HFFc6 (cell line): Measurements from ENCODE around the gene F13A1. TPM values are rescaled to one million over a fixed set of nuclear protein-coding genes. Genes with fewer than 3 reads are reported as not detected.

ENCODE experiments used
- DNase-seq: peaks from one replicate; pipeline ENCODE4 v3.0.0-alpha.2; 2018
- H3K27ac Mint-ChIP-seq: 2 replicates; pipeline ENCODE4 v1.8.0; 2020; ENCODE audit warnings: mild to moderate bottlenecking, mixed read lengths
- H3K27me3 Mint-ChIP-seq: 2 replicates; pipeline ENCODE4 v1.8.0; 2021; ENCODE audit warnings: mild to moderate bottlenecking, moderate library complexity, mixed read lengths; ENCODE audit not compliant: insufficient read depth
- H3K36me3 Mint-ChIP-seq: 2 replicates; pipeline ENCODE4 v1.8.0; 2021; ENCODE audit warnings: low read depth, mixed read lengths
- H3K4me1 Mint-ChIP-seq: 2 replicates; pipeline ENCODE4 v1.8.0; 2020; ENCODE audit warnings: low read depth, mixed read lengths
- H3K4me3 Mint-ChIP-seq: 2 replicates; pipeline ENCODE4 v1.8.0; 2020; ENCODE audit warnings: mild to moderate bottlenecking, moderate library complexity, mixed read lengths
- H3K9me3 Mint-ChIP-seq: 2 replicates; pipeline ENCODE4 v1.8.0; 2020; ENCODE audit warnings: mild to moderate bottlenecking, mixed read lengths
- CTCF ChIP-seq: fragments of 200-600 bp; sonication (generic); IDR thresholded peaks from 2 replicates; pipeline ENCODE4 v1.5.0; 2021; ENCODE audit warnings: antibody characterized with exemption, mild to moderate bottlenecking
- total RNA-seq, 6 experiments: library from RNA; stranded (reverse); fragmentation: NEBNext Ultra II Directional; extraction: Animal tissue kit (Norgen Biotek cat#: 25700); gene quantifications; 2 replicates in 1 of 6; 3 replicates in 5 of 6; pipeline ENCODE4 v1.2.3, GENCODE V29; 2021

F13A1 gene
- total RNA-seq, 6 experiments from 2014 or later = 0.06 TPM; not detected in 5

- Mint-ChIP-seq H3K36me3 (peaks cover 2% of the 10 kb centered on the region; the same call in 1 of the 2 replicates), H3K27ac (no peak overlapping the region), H3K4me1 (no peaks in the 10 kb centered on the region), H3K4me3 (no peak overlapping the region), H3K9me3 (peaks cover 37% of the 10 kb centered on the region), H3K27me3 (no peaks in the 10 kb centered on the region)
- DNase-seq = no peak
- TF ChIP-seq CTCF = no peak
Measured at GRCh38 chr6:6235786-6236185, 84.7 kb downstream of the F13A1 start.

GRCh38 chr6:6234963-6235362, 85.5 kb downstream of the F13A1 start:
- Mint-ChIP-seq H3K4me1 (no peaks in the 10 kb centered on the region), H3K4me3 (no peak overlapping the region), H3K27ac (no peak overlapping the region), H3K27me3 (no peaks in the 10 kb centered on the region), H3K9me3 (peaks cover 43% of the 10 kb centered on the region), H3K36me3 (peaks cover 3% of the 10 kb centered on the region; the same call in 1 of the 2 replicates)
- no peak for DNase-seq
- no peak for TF ChIP-seq CTCF

GRCh38 chr6:6230286-6230685, 90.2 kb downstream of the F13A1 start:
- Mint-ChIP-seq H3K9me3 (peaks cover 43% of the 10 kb centered on the region), H3K4me1 (no peaks in the 10 kb centered on the region), H3K36me3 (peaks cover 3% of the 10 kb centered on the region; the same call in 1 of the 2 replicates), H3K4me3 (no peak overlapping the region), H3K27me3 (no peaks in the 10 kb centered on the region), H3K27ac (no peak overlapping the region)
- no peak for TF ChIP-seq CTCF
- no peak for DNase-seq

- peaks cover 47% of the 10 kb centered on the region for H3K9me3 Mint-ChIP-seq
- peaks cover 3% of the 10 kb centered on the region; the same call in 1 of the 2 replicates for H3K36me3 Mint-ChIP-seq
- no peak for DNase-seq
- no peaks in the 10 kb centered on the region for H3K4me1 Mint-ChIP-seq
- H3K27me3 Mint-ChIP-seq = no peaks in the 10 kb centered on the region
- no peak overlapping the region for H3K4me3 Mint-ChIP-seq
- no peak overlapping the region for H3K27ac Mint-ChIP-seq
- no peak for TF ChIP-seq CTCF
Measured at GRCh38 chr6:6227896-6228295, 92.6 kb downstream of the F13A1 start.

- Mint-ChIP-seq H3K27me3 (no peaks in the 10 kb centered on the region), H3K4me3 (no peak overlapping the region)
- TF ChIP-seq CTCF = no peak
Measured at GRCh38 chr6:6225885-6226529, 94.5 kb downstream of the F13A1 start.

More at GRCh38 chr6:6225885-6226529, 94.5 kb downstream of the F13A1 start:
- H3K27ac Mint-ChIP-seq = no peak overlapping the region
- H3K9me3 Mint-ChIP-seq = peaks cover 46% of the 10 kb centered on the region
- no peak for DNase-seq
- H3K36me3 Mint-ChIP-seq = peaks cover 3% of the 10 kb centered on the region; the same call in 1 of the 2 replicates
- no peaks in the 10 kb centered on the region for H3K4me1 Mint-ChIP-seq
